GM21723 (cell line): Measurements from ENCODE around the gene TAF1.
"Not testable (repeated sequence)": the region's sequence is repeated elsewhere in the genome, so short reads cannot be mapped to it uniquely, and the experiment has no call there.

Experiments used
- ATAC-seq: cut with Tn5 transposase; IDR thresholded peaks from one replicate; pipeline ENCODE4 v1.9.1; 2021; ENCODE audit warnings: mild to moderate bottlenecking, moderate library complexity; ENCODE audit not compliant: unreplicated experiment

The TAF1 gene

GRCh38 chrX:71365875-71366673, at the start of gene TAF1:
TAF1 (plus strand) TSS chrX:71366357; CDS start chrX:71366375, 18 bp downstream.
- peak; percentile 83 for ATAC-seq

DNA sequence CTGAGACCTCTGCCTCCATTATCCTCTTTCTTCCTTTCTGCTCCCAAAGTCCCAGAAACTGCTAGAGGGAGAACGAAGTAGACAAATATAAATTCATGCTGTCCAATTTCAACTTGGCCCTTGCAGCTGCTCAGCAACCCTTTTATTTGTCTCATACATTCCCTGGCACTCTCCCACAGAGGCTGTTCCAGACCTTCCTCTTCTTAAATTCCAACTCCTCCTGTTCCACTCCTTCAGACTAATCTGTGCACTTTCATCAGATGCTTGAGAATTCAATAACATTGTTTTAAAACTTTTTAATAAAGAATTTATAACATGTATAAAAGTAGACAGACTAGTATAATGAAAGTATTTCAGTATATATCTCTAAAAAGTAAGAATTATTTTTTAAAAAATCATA, 49.2 kb upstream of the TAF1 start:
- not testable (repeated sequence) for ATAC-seq

DNA sequence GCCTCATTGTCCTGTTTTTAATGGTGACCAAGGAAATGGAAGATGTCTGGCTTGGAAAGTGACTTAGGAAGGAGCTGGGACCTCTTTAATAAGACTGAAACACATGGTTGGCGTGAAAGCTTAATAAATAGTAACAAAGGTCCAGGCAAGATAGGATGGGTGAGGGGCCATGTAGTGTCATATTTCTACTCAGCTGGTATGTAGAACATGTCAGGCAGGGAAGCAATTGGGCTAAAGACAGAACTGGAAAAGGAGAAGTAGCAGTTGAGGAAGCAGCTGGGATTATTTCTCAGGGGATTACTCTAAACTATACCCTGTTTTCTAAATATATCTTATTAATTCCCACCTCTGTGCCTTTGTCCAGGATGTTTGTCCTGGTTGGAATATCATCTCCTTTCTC, 46.0 kb upstream of the TAF1 start:
- ATAC-seq, result no peak

GRCh38 chrX:71321731-71322130, 44.4 kb upstream of the TAF1 start:
- ATAC-seq, result no peak

DNA sequence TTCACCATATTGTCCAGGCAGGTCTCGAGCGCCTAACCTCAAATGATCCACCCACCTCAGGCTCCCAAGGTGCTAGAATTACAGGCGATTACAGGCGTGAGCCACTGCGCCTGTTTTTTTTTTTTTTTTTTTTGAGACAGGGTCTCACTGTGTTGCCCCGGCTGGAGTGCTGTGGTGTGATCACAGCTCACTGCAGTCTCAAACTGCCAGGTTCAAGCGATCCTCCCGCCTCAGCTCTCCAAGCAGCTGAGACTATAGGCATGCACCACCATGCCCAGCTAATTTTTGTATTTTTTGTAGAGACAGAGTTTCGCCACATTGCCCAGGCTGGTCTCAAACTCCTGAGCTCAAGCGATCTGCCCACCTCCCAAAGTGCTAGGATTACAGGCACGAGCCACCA, 41.7 kb upstream of the TAF1 start:
- not testable (repeated sequence) for ATAC-seq

GRCh38 chrX:71326394-71326793, 39.8 kb upstream of the TAF1 start:
- ATAC-seq, result no peak

- ATAC-seq, result not testable (repeated sequence)
Measured at GRCh38 chrX:71349151-71349665, 16.9 kb upstream of the TAF1 start.

DNA sequence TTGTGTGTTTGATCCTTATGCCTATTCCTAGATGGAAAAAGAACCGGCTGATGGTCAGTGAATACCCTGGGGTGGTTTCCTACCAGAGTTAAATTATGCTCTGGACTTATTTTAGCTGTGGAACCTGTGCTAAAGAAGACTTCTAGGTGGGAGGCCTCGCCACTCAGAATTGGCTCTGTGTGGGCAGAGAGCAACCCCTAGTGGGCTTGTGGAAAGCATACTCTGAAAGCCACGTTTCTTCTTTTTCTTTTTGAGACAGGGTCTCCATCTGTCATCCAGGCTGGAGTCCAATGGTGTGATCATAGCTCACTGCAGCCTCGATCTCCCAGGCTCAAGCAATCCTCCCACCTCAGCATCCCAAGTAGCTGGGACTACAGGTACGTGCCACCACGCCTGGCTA, 16.3 kb upstream of the TAF1 start:
- ATAC-seq, result not testable (repeated sequence)

- ATAC-seq, result not testable (repeated sequence)
Measured at GRCh38 chrX:71352439-71352838, 13.7 kb upstream of the TAF1 start.

GRCh38 chrX:71364221-71364620, 1.9 kb upstream of the TAF1 start:
- no peak for ATAC-seq

GRCh38 chrX:71365356-71365874, 742 bp upstream of the TAF1 start:
- no peak for ATAC-seq

- ATAC-seq, result peak; percentile 18
Measured at GRCh38 chrX:71366674-71367256, 608 bp downstream of the TAF1 start.

- ATAC-seq, result no peak
Measured at GRCh38 chrX:71367396-71367795, 1.2 kb downstream of the TAF1 start.

GRCh38 chrX:71372388-71372787, 6.2 kb downstream of the TAF1 start:
- no peak for ATAC-seq

GRCh38 chrX:71378732-71379131, 12.6 kb downstream of the TAF1 start:
- no peak for ATAC-seq

GRCh38 chrX:71391725-71392124, 25.6 kb downstream of the TAF1 start:
- not testable (repeated sequence) for ATAC-seq

GRCh38 chrX:71393919-71394318, 27.8 kb downstream of the TAF1 start:
- no peak for ATAC-seq

GRCh38 chrX:71396576-71396975, 30.4 kb downstream of the TAF1 start:
- ATAC-seq, result no peak

- ATAC-seq, result no peak
Measured at GRCh38 chrX:71400710-71401109, 34.6 kb downstream of the TAF1 start.

DNA sequence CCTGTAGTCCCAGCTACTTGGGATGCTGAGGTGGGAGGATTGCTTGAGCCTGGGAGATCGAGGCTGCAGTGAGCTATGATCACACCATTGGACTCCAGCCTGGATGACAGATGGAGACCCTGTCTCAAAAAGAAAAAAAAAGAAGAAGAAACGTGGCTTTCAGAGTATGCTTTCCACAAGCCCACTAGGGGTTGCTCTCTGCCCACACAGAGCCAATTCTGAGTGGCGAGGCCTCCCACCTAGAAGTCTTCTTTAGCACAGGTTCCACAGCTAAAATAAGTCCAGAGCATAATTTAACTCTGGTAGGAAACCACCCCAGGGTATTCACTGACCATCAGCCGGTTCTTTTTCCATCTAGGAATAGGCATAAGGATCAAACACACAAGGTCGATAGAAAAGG, 50.1 kb downstream of the TAF1 start:
- ATAC-seq, result not testable (repeated sequence)

GRCh38 chrX:71420686-71421085, 54.5 kb downstream of the TAF1 start:
- no peak for ATAC-seq

DNA sequence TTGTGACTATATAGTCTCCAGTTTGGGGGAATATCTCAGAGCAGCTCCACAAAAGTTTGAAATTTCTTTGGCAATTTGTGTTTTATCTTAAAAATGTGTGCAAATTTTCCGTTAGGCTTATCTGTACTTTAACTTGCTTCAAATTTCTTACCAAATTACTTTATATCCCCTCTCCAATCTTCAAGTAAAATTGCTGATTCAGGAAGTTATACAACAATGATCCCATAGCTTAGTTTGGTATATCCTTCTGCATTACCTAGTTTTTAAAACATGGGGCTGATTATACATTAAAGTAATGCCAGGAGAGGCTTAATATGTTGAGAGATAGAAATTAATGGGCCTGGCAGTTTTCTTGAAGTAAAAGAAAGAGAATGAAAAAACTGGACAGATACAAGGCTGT, 66.6 kb downstream of the TAF1 start:
- no peak for ATAC-seq
